Natural killer cell treated with Interleukin-12 subunit alpha and Interleukin-12 subunit beta and Interleukin-15 and Interleukin-18, amount 100 ng/mL, for 72 hours (primary cell): Measurements from ENCODE around the gene KCNH6. TPM values are rescaled to one million over a fixed set of nuclear protein-coding genes. Genes with fewer than 3 reads are reported as not detected.

Experiments used
- ATAC-seq, 2 donors: fragments of 150-1000 bp; cut with Tn5 transposase in 1 of 2; sonication (Bioruptor Pico), chemical (Tn5 transposase) in 1 of 2; 2 replicates each; pipeline ENCODE4 v1.10.0; 2021
- DNase-seq: peaks from one replicate; pipeline ENCODE4 v3.0.0; 2022; ENCODE audit warnings: low spot score
- H3K27ac Mint-ChIP-seq, 2 donors: 1 replicate in 1 of 2; 2 replicates in 1 of 2; pipeline ENCODE4 v1.8.0; 2022; ENCODE audit warnings: mixed read lengths in 2 of 2, mild to moderate bottlenecking in 1 of 2, moderate library complexity in 1 of 2
- H3K27me3 Mint-ChIP-seq, 2 donors: 1 replicate in 1 of 2; 2 replicates in 1 of 2; pipeline ENCODE4 v1.8.0; 2022; ENCODE audit warnings: mixed read lengths in 2 of 2
- H3K36me3 Mint-ChIP-seq: one replicate; pipeline ENCODE4 v1.8.0; 2022; ENCODE audit warnings: mixed read lengths
- H3K4me1 Mint-ChIP-seq, 2 donors: 1 replicate in 1 of 2; 2 replicates in 1 of 2; pipeline ENCODE4 v1.8.0; 2022; ENCODE audit warnings: low read depth in 2 of 2, mixed read lengths in 2 of 2, mild to moderate bottlenecking in 1 of 2
- H3K4me3 Mint-ChIP-seq: one replicate; pipeline ENCODE4 v1.8.0; 2022; ENCODE audit warnings: mixed read lengths
- H3K9me3 Mint-ChIP-seq: 2 replicates; pipeline ENCODE4 v1.8.0; 2022; ENCODE audit warnings: mixed read lengths
- total RNA-seq, 2 donors: library from RNA; stranded (reverse); gene quantifications; one replicate each; pipeline ENCODE4 v1.2.3, GENCODE V29; 2022

Gene KCNH6, protein sequence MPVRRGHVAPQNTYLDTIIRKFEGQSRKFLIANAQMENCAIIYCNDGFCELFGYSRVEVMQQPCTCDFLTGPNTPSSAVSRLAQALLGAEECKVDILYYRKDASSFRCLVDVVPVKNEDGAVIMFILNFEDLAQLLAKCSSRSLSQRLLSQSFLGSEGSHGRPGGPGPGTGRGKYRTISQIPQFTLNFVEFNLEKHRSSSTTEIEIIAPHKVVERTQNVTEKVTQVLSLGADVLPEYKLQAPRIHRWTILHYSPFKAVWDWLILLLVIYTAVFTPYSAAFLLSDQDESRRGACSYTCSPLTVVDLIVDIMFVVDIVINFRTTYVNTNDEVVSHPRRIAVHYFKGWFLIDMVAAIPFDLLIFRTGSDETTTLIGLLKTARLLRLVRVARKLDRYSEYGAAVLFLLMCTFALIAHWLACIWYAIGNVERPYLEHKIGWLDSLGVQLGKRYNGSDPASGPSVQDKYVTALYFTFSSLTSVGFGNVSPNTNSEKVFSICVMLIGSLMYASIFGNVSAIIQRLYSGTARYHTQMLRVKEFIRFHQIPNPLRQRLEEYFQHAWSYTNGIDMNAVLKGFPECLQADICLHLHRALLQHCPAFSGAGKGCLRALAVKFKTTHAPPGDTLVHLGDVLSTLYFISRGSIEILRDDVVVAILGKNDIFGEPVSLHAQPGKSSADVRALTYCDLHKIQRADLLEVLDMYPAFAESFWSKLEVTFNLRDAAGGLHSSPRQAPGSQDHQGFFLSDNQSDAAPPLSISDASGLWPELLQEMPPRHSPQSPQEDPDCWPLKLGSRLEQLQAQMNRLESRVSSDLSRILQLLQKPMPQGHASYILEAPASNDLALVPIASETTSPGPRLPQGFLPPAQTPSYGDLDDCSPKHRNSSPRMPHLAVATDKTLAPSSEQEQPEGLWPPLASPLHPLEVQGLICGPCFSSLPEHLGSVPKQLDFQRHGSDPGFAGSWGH
- not detected for total RNA-seq

DNA sequence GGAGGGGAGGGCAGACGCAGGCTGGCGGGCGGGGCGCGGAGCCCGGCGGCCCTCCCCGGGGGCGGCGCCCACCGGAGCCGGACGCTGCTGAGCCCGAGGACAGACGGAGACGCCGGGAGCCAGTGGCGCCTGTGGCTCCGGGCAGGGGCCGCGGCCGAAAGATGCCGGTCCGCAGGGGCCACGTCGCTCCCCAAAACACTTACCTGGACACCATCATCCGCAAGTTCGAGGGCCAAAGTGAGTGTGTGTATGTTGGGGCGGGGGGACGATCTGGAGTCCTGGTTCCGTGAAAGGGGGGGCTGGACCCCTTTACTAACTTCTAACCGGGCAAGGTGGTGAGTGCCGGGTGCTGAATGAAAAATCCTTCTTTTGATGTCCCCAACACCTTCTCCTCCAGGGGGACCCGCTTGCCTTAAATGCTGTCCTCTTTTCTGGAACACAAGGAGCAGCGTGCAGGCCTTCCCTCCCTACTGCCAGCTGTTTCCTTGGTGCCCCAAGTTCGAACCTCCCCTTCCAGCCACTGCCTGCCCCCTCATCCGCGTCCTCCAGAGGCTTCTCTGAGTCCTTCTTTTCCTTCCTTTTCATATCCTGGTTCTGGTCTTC, at the start of gene KCNH6:
Gene KCNH6, plus strand, starts transcription at position 106 of the 603 bp plus-strand sequence. Its CDS starts 56 bp downstream, at position 162.
- no peaks in the 10 kb centered on the region for H3K9me3 Mint-ChIP-seq

DNA sequence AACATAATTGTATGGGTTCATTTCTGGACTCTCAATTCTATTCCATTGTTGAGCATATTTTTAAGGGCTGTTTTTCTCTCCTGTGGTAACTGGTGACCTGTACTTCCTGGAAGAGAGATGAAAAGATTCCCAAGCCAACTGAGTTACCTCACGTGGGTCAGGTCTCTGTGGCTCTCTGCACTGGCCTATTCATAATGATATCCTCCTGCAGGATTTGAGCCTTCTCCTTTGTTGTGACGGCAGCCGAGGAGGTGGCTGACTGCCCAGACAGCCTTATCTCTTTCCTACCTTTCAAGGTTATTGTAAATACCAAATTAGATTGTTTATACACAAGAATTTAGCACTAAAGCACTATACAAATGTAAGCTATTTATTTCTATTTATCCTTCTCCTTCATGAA, 49.0 kb upstream of the KCNH6 start:
- H3K9me3 Mint-ChIP-seq, result no peaks in the 10 kb centered on the region
- H3K4me3 Mint-ChIP-seq, result no peak overlapping the region
- no peak for ATAC-seq
- no peaks in the 10 kb centered on the region for H3K36me3 Mint-ChIP-seq
- H3K27ac Mint-ChIP-seq, result no peak overlapping the region
- peaks cover 15 to 18% of the 10 kb centered on the region in 2 donors for H3K27me3 Mint-ChIP-seq
- no peak for DNase-seq
- peaks cover 0 to 7% of the 10 kb centered on the region in 2 donors for H3K4me1 Mint-ChIP-seq

More for the DNA sequence above, at the start of gene KCNH6:
- Mint-ChIP-seq H3K36me3 (no peaks in the 10 kb centered on the region), H3K4me3 (peak within 1 kb of the TSS; percentile 56), H3K27me3 (peaks cover 26 to 30% of the 10 kb centered on the region in 2 donors), H3K4me1 (peaks cover 7 to 8% of the 10 kb centered on the region in 2 donors), H3K27ac (peak within 1 kb of the TSS in 1 of 2 donors; percentile 14)
- no peak for ATAC-seq
- DNase-seq, result no peak

DNA sequence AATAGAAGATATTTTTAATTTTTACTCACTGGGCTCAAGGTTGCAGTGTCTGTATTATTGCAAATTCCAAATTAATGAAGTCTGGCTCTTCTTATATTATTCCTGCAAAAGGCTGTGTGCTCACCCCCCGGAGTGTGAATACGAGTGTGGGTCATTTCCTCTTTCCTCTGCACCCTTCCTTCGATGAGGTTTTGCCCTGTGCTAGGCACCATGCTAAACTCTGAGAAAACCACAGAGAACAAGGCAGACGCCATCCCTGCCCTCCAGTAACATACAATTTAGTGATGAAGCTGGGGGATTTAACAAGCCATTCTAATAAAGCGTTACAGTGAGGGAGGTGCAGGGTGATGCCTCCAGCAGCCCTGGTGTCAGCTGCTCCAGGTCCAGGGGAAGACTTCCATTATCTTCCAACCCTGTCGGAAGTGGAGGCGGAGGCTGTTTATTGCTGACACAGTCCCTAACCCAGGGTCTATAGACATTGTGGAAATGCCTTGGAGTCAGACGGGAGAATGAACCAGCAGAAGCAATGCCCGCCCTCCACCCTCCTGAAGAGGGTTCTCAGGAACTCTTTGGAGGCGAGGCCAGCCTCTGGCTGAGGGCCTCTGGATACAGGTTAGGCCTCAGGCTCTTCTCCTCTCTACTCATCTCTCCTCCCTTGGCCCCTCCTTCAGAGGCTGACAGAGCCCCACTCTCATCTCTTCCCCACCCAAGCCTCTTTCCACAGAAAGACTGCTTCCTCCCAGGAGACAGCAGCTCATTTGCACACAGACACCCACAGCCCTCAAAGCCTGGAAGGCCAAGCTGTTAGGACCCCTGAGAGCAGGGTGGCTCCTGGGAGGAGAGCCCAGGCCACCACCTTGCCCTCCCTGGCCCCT, 48.3 kb upstream of the KCNH6 start:
- Mint-ChIP-seq H3K27ac (no peak overlapping the region), H3K27me3 (peaks cover 17 to 18% of the 10 kb centered on the region in 2 donors), H3K9me3 (no peaks in the 10 kb centered on the region), H3K36me3 (no peaks in the 10 kb centered on the region), H3K4me3 (no peak overlapping the region), H3K4me1 (peaks cover 0 to 7% of the 10 kb centered on the region in 2 donors)
- DNase-seq, result no peak
- ATAC-seq, result no peak

DNA sequence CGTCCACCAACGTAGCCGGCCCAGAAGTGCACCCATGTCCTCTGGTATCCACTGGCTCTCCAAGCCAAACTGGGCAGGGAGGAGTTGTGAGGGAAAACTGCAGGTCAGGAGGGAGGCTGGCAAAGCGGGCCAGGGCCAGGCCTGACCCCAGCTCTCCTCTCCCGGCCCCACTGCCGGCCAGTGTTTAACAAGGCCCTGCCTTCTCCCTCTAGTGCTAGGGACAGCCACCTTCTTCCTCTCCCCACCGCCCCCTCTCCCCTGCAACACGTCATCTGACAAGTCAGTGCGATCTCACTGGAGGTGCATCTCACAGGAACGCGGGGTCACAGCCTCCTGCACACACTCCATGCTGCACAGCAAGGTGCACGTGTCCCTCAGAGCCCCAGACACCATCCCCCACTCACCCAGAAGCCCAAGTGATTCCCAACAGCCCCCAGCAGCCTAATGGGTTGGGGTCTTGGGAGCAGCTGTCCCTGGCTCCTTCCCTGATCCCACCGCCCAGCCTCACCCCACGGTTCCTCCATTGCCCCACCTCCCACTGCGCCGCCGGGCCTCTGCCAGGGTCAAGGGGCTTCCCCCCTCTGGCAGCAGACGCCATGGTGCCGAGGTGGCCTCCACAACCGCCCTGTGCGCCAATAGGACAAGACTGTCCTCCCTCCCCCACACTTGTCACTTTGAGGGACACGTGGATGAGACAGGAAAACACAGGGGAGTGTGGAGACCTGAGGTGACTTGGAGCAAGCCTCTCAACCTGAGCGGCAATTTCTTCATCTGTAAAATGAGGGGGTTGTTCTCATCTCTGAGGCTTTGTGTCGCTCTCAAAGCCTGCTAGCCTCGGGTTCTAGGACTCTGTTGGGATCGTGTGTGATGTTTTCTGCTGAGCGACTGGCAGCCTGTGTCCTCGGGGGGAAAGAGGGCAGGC, 47.4 kb upstream of the KCNH6 start:
- H3K4me3 Mint-ChIP-seq, result no peak overlapping the region
- peaks cover 13 to 17% of the 10 kb centered on the region in 2 donors for H3K27me3 Mint-ChIP-seq
- no peaks in the 10 kb centered on the region for H3K36me3 Mint-ChIP-seq
- no peak for DNase-seq
- ATAC-seq, result no peak
- H3K4me1 Mint-ChIP-seq, result peaks cover 0 to 7% of the 10 kb centered on the region in 2 donors
- H3K27ac Mint-ChIP-seq, result no peak overlapping the region
- no peaks in the 10 kb centered on the region for H3K9me3 Mint-ChIP-seq

DNA sequence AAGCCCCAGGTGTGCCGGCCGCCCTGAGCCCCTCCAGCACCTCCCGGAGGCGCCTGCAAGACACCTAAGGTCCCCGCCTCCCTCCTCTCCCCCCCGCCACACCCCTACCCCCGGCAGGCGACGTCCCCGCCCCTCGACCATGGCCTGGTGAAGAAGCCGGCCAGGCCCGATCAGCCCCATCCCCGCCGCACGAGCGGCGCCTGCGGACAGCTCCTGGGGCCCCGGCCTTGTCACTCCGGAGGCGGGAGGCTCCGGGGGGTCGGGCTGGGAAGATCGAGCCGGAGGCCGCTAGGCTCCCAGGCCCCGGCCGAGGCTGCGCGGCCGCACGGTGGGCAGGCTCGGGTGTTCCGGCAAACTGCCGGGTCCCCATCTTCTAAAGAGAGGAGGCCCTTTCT, 46.7 kb upstream of the KCNH6 start:
- no peak overlapping the region for H3K27ac Mint-ChIP-seq
- H3K4me3 Mint-ChIP-seq, result no peak overlapping the region
- peaks cover 0 to 7% of the 10 kb centered on the region in 2 donors for H3K4me1 Mint-ChIP-seq
- no peaks in the 10 kb centered on the region for H3K36me3 Mint-ChIP-seq
- H3K9me3 Mint-ChIP-seq, result no peaks in the 10 kb centered on the region
- ATAC-seq (no peak), DNase-seq (no peak)
- H3K27me3 Mint-ChIP-seq, result peaks cover 13 to 17% of the 10 kb centered on the region in 2 donors

DNA sequence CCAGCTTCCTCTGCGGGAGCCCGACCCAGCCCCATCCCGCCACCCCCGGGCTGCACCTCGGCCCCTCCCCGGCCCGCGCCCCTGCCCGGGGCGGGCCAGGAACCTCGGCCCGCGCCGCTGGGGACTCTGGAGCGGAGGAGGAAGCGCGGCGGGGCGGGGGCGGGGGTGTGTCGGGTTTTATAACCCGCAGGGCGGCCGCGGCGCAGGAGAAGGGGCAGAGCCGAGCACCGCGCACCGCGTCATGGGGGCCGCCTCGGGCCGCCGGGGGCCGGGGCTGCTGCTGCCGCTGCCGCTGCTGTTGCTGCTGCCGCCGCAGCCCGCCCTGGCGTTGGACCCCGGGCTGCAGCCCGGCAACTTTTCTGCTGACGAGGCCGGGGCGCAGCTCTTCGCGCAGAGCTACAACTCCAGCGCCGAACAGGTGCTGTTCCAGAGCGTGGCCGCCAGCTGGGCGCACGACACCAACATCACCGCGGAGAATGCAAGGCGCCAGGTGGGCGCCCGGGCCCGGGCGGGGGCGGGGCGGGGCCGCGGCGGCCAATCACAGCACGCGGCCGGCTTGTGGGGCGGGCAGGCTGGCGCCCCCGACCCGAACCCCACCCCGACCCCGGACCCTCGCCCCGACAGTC, 46.2 kb upstream of the KCNH6 start, which contains the start of gene ACE:
Gene ACE, plus strand, starts transcription at position 208 of the 626 bp plus-strand sequence. Its CDS starts 34 bp downstream, at position 242.
- peaks cover 13 to 17% of the 10 kb centered on the region in 2 donors for H3K27me3 Mint-ChIP-seq
- H3K27ac Mint-ChIP-seq, result no peak within 1 kb of the TSS
- DNase-seq, result no peak
- peaks cover 0 to 7% of the 10 kb centered on the region in 2 donors for H3K4me1 Mint-ChIP-seq
- H3K9me3 Mint-ChIP-seq, result no peaks in the 10 kb centered on the region
- H3K36me3 Mint-ChIP-seq, result no peaks in the 10 kb centered on the region
- H3K4me3 Mint-ChIP-seq, result peak within 1 kb of the TSS; percentile 72
- peak; percentile 29 to 62 for ATAC-seq

DNA sequence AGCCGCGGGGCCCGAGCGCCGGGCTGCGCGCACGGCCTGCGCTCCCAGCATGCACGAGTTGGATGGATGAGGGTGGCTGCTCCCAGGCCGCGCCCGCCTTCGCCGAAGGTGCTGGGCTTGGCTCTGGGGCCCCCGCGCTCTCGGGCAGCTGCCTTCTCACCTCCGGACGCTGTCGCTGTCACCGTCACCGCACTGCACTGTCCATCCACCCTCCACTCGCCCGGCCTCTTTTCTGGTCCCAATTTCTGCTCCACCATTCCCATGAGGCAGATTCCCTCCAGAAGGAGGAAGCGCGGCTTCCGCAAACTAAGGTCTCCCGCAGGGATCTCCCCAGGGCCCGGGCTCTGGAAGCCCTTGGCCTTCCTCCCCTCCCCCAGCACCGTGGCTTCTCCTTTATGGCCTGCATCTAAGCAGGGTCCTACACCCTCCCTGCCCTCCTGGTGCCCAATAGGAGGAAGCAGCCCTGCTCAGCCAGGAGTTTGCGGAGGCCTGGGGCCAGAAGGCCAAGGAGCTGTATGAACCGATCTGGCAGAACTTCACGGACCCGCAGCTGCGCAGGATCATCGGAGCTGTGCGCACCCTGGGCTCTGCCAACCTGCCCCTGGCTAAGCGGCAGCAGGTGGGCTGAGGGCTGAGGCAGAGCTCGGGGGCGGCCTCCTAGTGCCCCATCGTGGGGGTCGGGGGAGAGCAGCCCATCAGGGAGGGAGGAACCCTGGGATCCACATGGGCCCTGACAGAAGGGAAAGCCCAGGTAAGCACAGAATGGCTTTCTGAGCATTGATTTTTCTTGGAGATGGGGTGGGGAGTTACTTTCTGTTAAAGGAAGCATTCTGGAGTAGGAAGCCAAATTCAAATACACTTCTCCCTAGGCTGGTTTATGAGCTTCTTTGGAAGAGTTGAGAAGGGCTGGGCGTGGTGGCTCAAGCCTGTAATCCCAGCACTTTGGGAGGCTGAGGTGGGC, 45.4 kb upstream of the KCNH6 start:
- peak overlapping the region; percentile 72 for H3K4me3 Mint-ChIP-seq
- ATAC-seq (no peak), DNase-seq (no peak)
- no peaks in the 10 kb centered on the region for H3K9me3 Mint-ChIP-seq
- H3K36me3 Mint-ChIP-seq, result no peaks in the 10 kb centered on the region
- peaks cover 13 to 17% of the 10 kb centered on the region in 2 donors for H3K27me3 Mint-ChIP-seq
- H3K4me1 Mint-ChIP-seq, result peaks cover 0 to 7% of the 10 kb centered on the region in 2 donors
- no peak overlapping the region for H3K27ac Mint-ChIP-seq

DNA sequence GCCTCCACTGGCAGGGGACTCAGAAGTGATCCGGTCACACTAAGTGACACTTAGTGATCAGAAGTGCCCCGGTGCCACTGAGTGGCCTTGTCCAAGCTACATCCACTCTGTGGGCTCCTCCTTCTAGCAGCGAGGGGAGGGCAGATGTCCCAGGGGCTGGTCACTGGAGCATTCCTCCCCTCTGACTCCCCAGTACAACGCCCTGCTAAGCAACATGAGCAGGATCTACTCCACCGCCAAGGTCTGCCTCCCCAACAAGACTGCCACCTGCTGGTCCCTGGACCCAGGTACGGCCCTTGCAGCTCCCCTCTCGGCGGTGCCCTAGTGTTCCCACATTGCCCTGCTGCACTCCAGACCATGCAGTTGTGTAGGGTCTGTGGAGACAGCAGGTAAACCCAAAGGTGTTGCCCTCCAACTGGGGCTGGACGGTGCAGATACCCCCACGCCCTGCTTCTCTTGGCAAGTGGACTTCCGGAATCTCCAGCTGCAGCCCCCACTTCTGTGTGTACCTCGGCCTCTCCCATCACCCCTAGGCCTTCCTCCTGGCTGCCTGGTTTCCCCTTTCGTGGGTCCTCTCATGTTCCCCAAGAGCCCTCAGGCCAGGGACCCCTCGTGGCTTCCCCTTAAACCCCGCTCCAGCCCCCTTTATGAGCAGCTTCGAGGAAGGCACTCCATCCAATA, 44.2 kb upstream of the KCNH6 start:
- peaks cover 12 to 13% of the 10 kb centered on the region in 2 donors for H3K27me3 Mint-ChIP-seq
- ATAC-seq (peak; percentile 65 to 76), DNase-seq (peak; percentile 69)
- no peaks in the 10 kb centered on the region for H3K36me3 Mint-ChIP-seq
- H3K27ac Mint-ChIP-seq, result no peak overlapping the region
- peaks cover 0 to 7% of the 10 kb centered on the region in 2 donors for H3K4me1 Mint-ChIP-seq
- peak overlapping the region; percentile 41 for H3K4me3 Mint-ChIP-seq
- no peaks in the 10 kb centered on the region for H3K9me3 Mint-ChIP-seq

DNA sequence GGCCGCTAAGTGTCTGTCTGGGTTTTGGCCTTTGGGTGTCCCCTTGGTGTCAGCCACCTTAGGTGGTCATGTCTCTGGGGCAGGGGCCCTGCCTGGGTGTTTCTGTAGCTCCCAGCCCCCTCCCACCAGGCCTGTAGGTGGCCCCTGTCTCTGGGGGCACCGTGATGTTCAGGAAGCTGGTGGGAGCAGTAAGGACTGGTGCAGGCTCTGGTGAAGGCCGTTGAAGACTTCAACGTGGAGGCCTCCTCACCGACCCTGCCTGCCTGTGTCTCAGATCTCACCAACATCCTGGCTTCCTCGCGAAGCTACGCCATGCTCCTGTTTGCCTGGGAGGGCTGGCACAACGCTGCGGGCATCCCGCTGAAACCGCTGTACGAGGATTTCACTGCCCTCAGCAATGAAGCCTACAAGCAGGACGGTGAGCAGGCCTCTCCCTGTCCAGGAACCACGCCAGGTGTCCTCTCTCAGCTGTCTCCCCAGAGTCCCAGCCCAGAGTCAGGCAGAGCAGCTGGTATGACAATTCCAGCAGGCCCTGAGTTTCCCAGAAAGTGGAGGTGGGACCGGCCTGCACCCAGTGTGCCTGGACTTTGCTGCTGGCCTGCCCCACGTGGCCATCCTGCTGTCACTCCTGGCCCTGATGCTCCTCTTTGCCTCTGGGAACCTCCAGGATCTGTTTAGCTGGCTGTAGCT, 43.5 kb upstream of the KCNH6 start:
- Mint-ChIP-seq H3K36me3 (no peaks in the 10 kb centered on the region), H3K9me3 (no peaks in the 10 kb centered on the region), H3K4me1 (peaks cover 0 to 7% of the 10 kb centered on the region in 2 donors), H3K27ac (no peak overlapping the region), H3K27me3 (peaks cover 6 to 12% of the 10 kb centered on the region in 2 donors), H3K4me3 (peak overlapping the region; percentile 41)
- no peak for ATAC-seq
- no peak for DNase-seq

DNA sequence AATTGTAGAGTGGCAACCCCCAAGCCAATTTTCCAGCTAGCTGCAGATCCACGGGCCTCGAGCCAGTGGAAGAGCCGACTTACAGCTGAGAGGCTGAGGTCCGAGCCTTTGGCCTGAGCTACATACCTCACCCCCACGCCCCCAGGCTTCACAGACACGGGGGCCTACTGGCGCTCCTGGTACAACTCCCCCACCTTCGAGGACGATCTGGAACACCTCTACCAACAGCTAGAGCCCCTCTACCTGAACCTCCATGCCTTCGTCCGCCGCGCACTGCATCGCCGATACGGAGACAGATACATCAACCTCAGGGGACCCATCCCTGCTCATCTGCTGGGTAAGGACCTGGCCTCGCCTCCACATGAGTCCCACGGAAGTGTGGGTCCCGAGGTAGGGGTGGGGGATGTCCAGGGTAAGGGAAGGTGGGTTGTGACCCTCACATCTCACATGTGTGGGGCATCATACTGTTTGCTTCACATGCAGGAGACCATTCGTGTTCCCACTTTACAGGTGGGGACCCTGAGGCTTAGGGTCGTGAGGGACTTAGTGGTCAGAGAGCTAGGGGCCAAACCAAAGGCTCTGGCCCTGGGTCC, 42.9 kb upstream of the KCNH6 start:
- DNase-seq (no peak), ATAC-seq (no peak)
- Mint-ChIP-seq H3K27me3 (peaks cover 5 to 8% of the 10 kb centered on the region in 2 donors), H3K4me1 (peaks cover 0 to 7% of the 10 kb centered on the region in 2 donors), H3K4me3 (no peak overlapping the region), H3K9me3 (no peaks in the 10 kb centered on the region), H3K27ac (no peak overlapping the region), H3K36me3 (no peaks in the 10 kb centered on the region)
